NCI-H2196 treated with DMSO at 0.1 percent for 48 hours (cell line): Measurements from ENCODE around the gene BMPR2.
"Not testable (repeated sequence)": the region's sequence is repeated elsewhere in the genome, so short reads cannot be mapped to it uniquely, and the experiment has no call there.

ENCODE experiments used
- DNase-seq: peaks from one replicate; lab custom pipeline; 2025; ENCODE audit not compliant: unreplicated experiment; lab: John Stamatoyannopoulos, UW

The BMPR2 gene

DNA sequence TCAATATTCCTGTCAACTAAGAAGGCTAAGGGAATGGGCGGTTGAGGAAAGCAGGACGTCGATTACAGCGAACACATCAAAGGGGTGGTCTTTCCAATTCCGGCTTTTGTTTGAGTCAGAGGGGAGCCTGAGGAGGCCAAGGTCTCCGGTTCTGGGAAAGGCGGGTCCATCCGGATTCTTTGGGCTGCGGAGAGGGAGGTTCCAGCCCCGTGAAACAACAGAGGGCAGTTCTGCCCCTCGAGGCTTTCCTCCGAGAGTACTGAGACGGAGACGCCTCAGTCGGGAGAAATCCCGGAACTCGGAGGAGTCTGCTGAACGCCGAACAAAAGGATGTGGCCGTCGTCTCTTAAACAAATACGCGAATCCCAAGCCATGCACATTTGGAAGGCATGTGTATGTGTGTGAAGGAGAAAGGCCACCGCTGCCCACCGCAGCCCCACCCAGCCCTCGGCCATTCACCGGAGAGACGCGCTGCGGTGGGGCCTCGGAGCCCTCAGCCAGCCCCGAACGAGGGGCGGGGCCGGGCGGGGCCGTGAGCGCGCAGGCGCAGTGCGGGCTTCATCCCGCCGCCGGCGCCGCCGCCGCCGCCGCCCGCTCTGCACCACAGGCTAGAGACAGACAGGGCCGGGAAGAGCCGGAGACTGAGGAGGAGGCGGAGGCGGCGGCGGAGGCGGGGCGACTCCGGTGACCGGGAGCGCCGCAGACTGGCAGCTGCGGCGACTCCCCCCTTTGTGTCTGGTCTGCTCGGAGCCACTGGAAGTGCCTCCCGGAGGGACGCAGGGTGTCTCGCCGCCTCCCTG lies at the start of gene BMPR2:
TSS of gene BMPR2 (plus strand) at position 719 of the 800 bp plus-strand sequence. CDS start 1,148 bp downstream, outside the sequence.
- peak; percentile 83 for DNase-seq

- no peak for DNase-seq
These were observed 48.3 kb upstream of the BMPR2 start for GRCh38 chr2:202327858-202328257.

DNA sequence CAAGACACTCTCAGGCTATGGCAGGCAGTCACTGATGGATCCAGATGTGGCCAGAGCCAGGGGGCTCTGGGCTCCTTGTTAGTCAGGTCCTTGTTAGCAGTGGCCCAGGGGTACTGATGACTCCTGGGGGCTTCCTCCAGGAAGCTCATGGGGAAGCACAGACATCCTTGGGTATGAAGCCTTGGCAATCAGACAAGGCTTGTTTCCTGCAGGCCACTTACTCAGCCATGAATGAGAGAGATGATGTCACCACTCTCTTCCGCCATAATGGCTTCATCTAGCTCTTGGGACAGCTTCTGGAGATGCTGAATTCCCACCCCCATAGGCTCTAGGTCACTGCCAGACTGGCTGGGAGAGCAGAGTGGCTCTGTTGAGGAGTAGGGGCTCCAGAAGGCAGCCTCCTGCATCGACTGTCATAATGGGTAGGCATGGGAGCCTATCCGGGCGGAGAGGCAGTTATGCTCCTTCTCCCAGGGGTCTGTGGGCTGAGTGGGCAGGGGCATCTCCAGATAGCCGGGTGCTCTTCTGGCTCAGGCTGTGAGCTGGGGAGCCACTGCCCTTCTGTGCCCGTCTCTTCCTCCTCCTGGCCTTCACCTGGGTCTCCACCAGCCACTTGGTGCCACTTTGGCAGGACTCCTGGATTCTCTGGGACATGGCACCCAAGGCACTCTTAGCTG lies 40.2 kb upstream of the BMPR2 start:
- no peak for DNase-seq

GRCh38 chr2:202337151-202337550 lies 39.0 kb upstream of the BMPR2 start:
- no peak for DNase-seq

DNA sequence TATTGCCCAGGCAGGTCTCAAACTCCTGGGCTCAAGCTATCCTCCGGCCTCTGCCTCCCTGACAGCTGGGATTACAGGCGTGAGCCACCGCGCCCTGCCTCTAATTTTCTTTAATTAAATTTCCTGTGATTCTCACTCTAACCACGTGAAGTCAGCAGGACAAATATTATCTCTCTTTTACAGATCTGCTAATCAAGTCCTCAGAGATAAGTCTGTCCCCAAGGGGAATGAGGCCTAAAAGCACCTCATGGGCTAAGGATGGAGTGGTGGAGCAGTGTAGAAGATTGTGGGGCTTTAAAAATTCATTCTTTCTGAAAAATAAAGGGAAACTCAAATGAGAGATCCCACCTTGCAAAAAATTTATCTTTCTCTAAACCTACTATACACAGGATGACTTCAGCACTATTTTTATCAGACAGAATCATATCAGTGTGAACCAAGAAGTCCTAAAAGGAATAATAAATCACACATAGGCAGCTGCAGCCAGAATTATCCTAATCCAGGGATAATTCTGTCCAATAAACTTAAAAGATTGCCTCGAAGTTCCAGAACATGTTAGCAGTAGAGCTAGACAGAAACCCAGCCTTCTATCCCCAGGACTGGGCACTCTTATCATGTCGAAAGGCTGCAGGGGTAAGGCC lies 38.3 kb upstream of the BMPR2 start:
- DNase-seq, result no peak

- DNase-seq, result no peak
These were observed 36.9 kb upstream of the BMPR2 start for GRCh38 chr2:202339071-202339870.

DNA sequence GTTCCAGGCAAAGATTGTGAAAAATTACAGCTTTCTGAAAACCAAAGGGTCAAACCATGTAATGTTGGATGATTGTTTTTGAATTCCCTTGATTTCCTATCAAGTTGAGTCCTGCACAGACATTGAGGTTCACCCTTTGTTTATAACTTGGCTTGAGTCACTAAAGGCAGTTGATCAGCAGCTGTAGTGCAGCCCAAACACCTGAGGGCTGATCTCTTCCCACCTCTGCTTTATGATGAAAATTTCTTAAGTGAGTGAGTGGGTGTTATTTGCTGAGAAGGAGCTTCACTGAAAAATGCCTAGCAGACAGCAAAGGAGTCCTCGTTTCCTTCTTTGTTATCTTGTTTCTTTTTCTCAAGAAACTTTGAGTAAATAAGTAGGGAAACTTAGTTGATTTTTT lies 31.9 kb upstream of the BMPR2 start:
- no peak for DNase-seq

- no peak for DNase-seq
These were observed 29.9 kb upstream of the BMPR2 start for GRCh38 chr2:202346180-202346579.

DNA sequence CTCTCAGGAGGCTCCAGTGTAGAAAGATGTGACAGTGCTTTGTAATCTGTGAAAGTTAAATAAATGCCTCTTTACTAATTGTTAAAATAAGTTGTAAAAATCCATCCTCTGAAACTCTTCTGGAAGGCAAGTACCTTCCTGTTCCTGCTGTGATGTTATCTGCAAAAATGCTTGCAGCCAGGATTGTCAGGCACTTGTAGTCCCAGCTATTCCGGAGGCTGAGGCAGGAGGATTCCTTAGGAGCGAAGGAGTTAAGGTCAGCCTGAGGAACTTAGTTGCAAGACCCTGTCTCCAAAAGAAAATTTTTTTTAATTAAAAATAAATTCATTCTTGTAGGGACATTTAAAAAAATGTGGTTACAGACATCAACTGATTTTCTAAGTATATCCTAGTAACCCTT lies 22.7 kb upstream of the BMPR2 start:
- DNase-seq, result no peak

- DNase-seq, result no peak
These were observed 20.1 kb upstream of the BMPR2 start for GRCh38 chr2:202355993-202356505.

DNA sequence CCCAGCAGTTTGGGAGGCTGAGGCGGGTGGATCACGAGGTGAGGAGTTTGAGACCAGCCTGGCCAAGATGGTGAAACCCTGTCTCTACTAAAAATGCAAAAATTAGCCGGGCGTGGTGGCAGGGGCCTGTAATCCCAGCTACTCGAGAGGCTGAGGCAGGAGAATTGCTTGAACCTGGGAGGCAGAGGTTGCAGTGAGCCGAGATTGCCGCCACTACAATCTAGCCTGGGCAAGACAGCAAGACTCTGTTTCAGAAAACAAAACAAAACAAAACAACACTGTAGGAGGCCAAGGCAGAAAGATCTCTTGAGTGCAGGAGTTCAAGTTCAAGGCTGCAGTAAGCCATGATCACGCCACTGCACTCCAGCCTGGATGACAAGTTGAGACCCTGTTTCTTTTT lies 17.2 kb upstream of the BMPR2 start:
- DNase-seq, result not testable (repeated sequence)

DNA sequence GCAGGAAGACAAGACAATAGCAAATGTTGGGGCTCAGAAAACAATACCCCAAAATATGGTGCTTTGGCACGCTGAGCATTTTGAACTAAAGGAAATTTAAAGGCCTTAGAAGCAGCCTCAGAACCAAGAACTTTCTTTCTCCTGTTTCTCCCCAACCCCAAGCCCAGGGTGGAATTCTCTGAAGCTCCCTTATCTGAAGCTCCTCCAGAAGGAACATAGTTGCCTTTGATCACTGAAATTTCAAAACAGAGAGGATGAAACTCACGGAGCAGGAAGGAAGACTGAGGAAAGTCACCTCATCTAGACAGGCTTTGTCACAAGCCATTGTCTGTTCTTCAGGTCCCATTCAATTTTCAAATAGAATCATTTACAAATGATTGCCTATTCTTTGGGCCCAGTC lies 15.5 kb upstream of the BMPR2 start:
- DNase-seq, result no peak

DNA sequence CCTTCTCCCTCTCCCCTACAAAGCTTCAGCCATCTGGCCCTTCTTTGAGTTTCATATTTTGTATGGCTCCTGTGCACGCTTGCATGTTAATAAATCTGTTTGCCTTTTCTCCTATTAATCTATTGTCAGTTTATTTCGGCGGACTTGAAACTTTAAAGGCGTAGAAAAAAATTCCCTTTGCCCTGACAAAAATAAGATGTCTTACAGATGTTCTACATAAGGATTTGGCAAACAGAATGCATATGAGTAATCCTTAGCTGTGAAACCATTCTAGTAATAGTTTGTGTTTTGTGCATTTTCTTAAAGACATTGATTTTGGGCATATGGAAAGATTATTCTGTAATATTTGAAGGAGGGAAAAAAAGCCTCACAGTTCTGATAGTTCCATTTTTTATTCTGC lies 15.0 kb upstream of the BMPR2 start:
- DNase-seq, result no peak

- DNase-seq, result no peak
These were observed 2.6 kb upstream of the BMPR2 start for GRCh38 chr2:202373490-202373889.

DNA sequence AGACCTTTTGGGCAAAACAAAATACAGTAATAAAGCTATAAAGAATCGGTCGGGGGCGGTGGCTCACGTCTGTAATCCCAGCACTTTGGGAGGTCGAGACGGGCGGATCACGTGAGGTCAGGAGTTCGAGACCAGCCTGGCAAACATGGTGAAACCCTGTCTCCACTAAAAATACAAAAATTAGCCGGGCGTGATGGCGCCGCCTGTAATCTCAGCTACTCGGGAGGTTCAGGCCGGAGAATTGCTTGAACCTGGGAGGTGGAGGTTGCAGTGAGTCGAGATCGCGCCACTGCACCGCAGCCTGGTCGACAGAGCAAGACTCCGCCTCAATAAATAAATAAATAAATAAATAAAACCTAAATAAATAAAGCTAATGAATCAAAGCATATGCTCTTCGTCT lies 1.7 kb upstream of the BMPR2 start:
- DNase-seq, result not testable (repeated sequence)

DNA sequence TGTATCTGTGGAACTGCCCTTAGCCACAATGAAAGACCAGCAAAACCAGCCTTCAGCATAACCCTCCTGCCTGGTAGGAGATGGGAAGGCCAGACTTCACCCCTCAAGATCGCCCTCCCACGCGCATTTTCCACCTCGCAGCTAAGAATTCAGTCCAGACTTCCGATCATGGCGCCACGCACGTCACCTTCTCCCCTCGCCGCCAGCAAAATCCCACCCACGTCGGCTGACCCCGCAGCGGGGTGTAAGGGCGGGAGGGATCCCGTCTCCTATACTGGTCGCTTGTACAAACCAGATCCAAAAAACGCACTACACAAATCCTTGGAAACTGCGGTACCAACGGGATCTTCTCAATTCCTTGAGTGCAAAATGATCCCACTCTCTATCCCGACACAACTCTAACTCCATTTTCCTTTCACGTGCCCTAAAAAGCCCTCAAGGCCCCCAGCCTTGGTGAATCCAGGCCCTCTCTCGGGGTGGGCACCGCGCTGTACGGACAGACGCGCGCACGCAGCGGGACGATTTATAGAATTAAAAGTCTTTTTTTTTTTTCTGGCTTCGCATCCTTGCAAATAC lies 1.0 kb upstream of the BMPR2 start:
- no peak for DNase-seq

GRCh38 chr2:202376460-202377206 lies 506 bp downstream of the BMPR2 start:
- no peak for DNase-seq

GRCh38 chr2:202377207-202377761 lies 1.2 kb downstream of the BMPR2 start:
- DNase-seq, result no peak

DNA sequence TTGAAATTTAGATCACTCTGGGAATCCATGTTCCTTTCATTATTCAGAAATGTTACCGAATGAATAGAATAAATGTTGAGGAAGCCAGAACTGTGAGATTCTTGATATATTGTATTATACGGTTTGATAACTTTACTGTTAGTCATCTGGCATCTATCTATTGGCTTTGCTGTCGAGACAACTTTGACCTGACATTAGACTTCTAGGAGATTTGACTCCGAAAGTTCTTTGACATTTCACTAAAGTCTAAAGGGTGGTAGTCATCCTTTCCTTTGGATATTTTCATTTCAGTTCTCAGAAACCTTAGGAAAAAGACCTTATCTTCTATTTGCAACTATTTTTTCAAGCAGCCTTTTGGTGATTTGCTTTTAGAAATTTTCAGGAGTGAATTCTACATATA lies 1.9 kb downstream of the BMPR2 start:
- no peak for DNase-seq
